OCI-LY7 (cell line): ENCODE results near the gene AIFM2.

ENCODE experiments used
- EZH2phosphoT487 ChIP-seq: fragments of 200-600 bp; sonication (generic); IDR thresholded peaks from 2 replicates; pipeline ENCODE4 v1.6.1; 2018; ENCODE audit warnings: low read depth, borderline replicate concordance, mild to moderate bottlenecking, mixed run types, antibody characterized with exemption, low read length, moderate library complexity, mixed read lengths
- TF ChIP-seq, protein P1 (sequence below): fragments of 200-600 bp; sonication (generic); conservative IDR thresholded peaks from 2 replicates; pipeline ENCODE4 v1.5.1; 2014; ENCODE audit warnings: mild to moderate bottlenecking, antibody characterized with exemption, low read length, moderate library complexity, mixed read lengths

DNA sequence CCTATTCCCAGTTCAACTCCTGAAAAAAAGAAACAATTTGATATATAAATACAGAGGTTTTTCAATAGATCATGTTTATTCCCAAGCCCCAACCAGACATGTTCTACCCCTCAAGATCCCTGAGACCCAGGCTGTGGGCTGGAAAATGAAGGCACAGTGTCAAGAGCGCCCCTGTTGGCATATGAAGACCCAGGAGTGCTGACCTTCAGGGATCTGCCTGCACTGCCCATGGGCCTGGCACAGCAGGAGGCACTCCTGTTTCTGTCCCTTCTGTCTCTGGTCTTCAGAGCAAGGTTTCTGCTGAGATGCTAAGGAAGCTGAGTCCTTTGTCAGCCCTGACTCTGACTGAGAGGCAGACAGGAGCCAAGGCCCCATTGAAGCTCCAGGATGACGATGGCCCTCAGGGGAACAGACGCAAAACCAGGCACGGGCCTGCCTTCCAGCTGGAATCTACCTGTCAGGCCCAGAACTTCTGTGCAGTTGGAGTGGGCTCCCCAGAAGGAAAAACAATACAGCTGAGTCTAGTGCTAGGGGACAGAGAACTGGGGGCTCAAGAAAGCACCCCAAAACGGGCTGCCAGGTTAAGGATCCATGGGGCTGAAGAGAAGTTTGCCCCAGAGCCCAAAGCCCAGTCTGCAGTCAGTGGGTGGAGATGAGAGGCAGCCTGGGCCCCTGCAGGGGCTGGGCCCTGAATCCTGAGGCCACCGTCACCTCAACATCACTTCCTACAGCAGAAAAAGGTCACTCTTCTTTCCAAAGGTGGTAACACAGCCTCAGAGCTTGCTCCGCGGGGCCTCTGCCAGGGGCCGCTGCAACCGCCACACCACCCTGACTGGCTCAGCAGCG, 6.7 kb upstream of the AIFM2 start:
- TF ChIP-seq, protein P1, sequence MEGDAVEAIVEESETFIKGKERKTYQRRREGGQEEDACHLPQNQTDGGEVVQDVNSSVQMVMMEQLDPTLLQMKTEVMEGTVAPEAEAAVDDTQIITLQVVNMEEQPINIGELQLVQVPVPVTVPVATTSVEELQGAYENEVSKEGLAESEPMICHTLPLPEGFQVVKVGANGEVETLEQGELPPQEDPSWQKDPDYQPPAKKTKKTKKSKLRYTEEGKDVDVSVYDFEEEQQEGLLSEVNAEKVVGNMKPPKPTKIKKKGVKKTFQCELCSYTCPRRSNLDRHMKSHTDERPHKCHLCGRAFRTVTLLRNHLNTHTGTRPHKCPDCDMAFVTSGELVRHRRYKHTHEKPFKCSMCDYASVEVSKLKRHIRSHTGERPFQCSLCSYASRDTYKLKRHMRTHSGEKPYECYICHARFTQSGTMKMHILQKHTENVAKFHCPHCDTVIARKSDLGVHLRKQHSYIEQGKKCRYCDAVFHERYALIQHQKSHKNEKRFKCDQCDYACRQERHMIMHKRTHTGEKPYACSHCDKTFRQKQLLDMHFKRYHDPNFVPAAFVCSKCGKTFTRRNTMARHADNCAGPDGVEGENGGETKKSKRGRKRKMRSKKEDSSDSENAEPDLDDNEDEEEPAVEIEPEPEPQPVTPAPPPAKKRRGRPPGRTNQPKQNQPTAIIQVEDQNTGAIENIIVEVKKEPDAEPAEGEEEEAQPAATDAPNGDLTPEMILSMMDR = no peak
- TF ChIP-seq EZH2phosphoT487 = no peak
